ENCODE results near the gene ZNF3.

DNA sequence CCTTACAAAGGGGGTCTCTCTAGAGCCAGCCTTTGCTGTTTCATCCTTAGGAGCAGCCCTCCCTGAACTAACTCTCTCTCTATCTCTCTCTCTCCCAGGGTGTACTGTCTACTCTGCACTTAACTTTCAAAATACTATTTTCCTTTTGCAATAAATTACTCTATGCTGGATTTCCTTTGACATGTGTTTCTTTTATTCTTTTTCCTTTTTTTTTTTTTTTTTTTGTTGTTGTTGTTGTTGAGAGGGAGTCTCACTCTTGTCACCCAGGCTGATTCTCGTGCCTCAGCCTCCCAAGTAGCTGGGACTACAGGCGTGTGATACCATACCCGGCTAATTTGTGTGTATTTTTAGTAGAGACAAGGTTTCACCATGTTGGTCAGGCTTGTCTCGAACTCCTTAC, 1.5 kb upstream of the ZNF3 start:
- TF ChIP-seq, protein P1, sequence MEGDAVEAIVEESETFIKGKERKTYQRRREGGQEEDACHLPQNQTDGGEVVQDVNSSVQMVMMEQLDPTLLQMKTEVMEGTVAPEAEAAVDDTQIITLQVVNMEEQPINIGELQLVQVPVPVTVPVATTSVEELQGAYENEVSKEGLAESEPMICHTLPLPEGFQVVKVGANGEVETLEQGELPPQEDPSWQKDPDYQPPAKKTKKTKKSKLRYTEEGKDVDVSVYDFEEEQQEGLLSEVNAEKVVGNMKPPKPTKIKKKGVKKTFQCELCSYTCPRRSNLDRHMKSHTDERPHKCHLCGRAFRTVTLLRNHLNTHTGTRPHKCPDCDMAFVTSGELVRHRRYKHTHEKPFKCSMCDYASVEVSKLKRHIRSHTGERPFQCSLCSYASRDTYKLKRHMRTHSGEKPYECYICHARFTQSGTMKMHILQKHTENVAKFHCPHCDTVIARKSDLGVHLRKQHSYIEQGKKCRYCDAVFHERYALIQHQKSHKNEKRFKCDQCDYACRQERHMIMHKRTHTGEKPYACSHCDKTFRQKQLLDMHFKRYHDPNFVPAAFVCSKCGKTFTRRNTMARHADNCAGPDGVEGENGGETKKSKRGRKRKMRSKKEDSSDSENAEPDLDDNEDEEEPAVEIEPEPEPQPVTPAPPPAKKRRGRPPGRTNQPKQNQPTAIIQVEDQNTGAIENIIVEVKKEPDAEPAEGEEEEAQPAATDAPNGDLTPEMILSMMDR (IDR thresholded peaks at IDR 0.05) = no peak
- no peak for TF ChIP-seq REST (IDR thresholded peaks at IDR 0.05; ENCODE audit: insufficient read depth in 1 of 2, low read depth in 2 of 2, low read length in 1 of 2)

Measured in Panc1 (cell line).